Mesenchymal stem cell (in vitro differentiated cells and primary cell): ENCODE measurements around the gene RBAK.
"Not testable (repeated sequence)": the region's sequence is repeated elsewhere in the genome, so short reads cannot be mapped to it uniquely, and the experiment has no call there.

Source experiments
- DNase-seq: peaks from one replicate; pipeline ENCODE4 v3.0.0-alpha.2; 2013
- H2AFZ ChIP-seq: one replicate; pipeline ENCODE4 v1.6.1; 2013; ENCODE audit warnings: low read depth, mild to moderate bottlenecking, control low read depth, inconsistent platforms, low read length, moderate library complexity
- H2AK5ac ChIP-seq: 2 replicates; pipeline ENCODE4 v1.6.1; 2013; ENCODE audit warnings: low read length, moderate library complexity, mild to moderate bottlenecking, inconsistent platforms; ENCODE audit not compliant: severe bottlenecking
- H2BK120ac ChIP-seq: one replicate; pipeline ENCODE4 v1.6.1; 2013; ENCODE audit warnings: low read depth, mild to moderate bottlenecking, inconsistent platforms, low read length, moderate library complexity
- H2BK12ac ChIP-seq, 2 experiments: one replicate each; pipeline ENCODE4 v1.6.1; 2013; ENCODE audit warnings: inconsistent platforms in 2 of 2, low read length in 2 of 2, mild to moderate bottlenecking in 2 of 2, moderate library complexity in 2 of 2, control low read depth in 1 of 2
- H2BK15ac ChIP-seq: one replicate; pipeline ENCODE4 v1.6.1; 2013; ENCODE audit warnings: mild to moderate bottlenecking, low read depth, inconsistent platforms; ENCODE audit not compliant: poor library complexity, severe bottlenecking
- H2BK5ac ChIP-seq: 2 replicates; pipeline ENCODE4 v1.6.1; 2013; ENCODE audit warnings: low read depth, mild to moderate bottlenecking, low read length, control low read depth, inconsistent platforms; ENCODE audit not compliant: poor library complexity, severe bottlenecking
- H3K14ac ChIP-seq, 2 experiments: one replicate each; pipeline ENCODE4 v1.6.1; 2013; ENCODE audit warnings: inconsistent platforms in 2 of 2, low read length in 2 of 2, control low read depth in 1 of 2, mild to moderate bottlenecking in 1 of 2, moderate library complexity in 1 of 2
- H3K18ac ChIP-seq, 2 experiments: one replicate each; pipeline ENCODE4 v1.6.1; 2013; ENCODE audit warnings: inconsistent platforms in 2 of 2, low read length in 2 of 2, control low read depth in 1 of 2, low read depth in 1 of 2, mild to moderate bottlenecking in 1 of 2
- H3K23ac ChIP-seq, 2 experiments: one replicate each; pipeline ENCODE4 v1.6.1; 2013; ENCODE audit warnings: inconsistent platforms in 2 of 2, low read length in 2 of 2, mild to moderate bottlenecking in 2 of 2, moderate library complexity in 2 of 2, control low read depth in 1 of 2
- H3K27ac ChIP-seq: 2 replicates; pipeline ENCODE4 v1.5.1; 2013; ENCODE audit warnings: mild to moderate bottlenecking, moderate library complexity, low read length, control low read depth, inconsistent platforms; ENCODE audit not compliant: poor library complexity, severe bottlenecking
- H3K27me3 ChIP-seq, 2 experiments: 2 replicates each; pipeline versions ENCODE4 v1.6.1 to v1.7.0; 2013; ENCODE audit warnings: low read length in 2 of 2, mild to moderate bottlenecking in 2 of 2, moderate library complexity in 2 of 2, control low read depth in 1 of 2, inconsistent platforms in 1 of 2; ENCODE audit not compliant: control insufficient read depth in 1 of 2, insufficient read depth in 1 of 2
- H3K36me3 ChIP-seq, 2 experiments: 2 replicates each; pipeline versions ENCODE4 v1.6.1 to v1.7.0; 2013; ENCODE audit warnings: low read length in 2 of 2, control low read depth in 1 of 2, inconsistent platforms in 1 of 2, low read depth in 1 of 2, mild to moderate bottlenecking in 1 of 2; ENCODE audit not compliant: insufficient read depth in 2 of 2, control insufficient read depth in 1 of 2
- H3K4ac ChIP-seq, 2 experiments: one replicate each; pipeline ENCODE4 v1.6.1; 2013; ENCODE audit warnings: inconsistent platforms in 2 of 2, low read length in 2 of 2, mild to moderate bottlenecking in 2 of 2, moderate library complexity in 2 of 2, control low read depth in 1 of 2, low read depth in 1 of 2
- H3K4me1 ChIP-seq: 2 replicates; pipeline ENCODE4 v1.6.1; 2013; ENCODE audit warnings: low read depth, low read length, control low read depth; ENCODE audit not compliant: control insufficient read depth, insufficient read depth
- H3K4me2 ChIP-seq: 2 replicates; pipeline ENCODE4 v1.6.1; 2013; ENCODE audit warnings: low read length, mild to moderate bottlenecking, inconsistent platforms; ENCODE audit not compliant: poor library complexity, severe bottlenecking
- H3K4me3 ChIP-seq, 2 experiments: 2 replicates each; pipeline versions ENCODE4 v1.5.1 to v1.7.0; 2013; ENCODE audit warnings: low read length in 2 of 2, mild to moderate bottlenecking in 2 of 2, control low read depth in 1 of 2, low read depth in 1 of 2; ENCODE audit not compliant: insufficient read depth in 1 of 2
- H3K79me1 ChIP-seq: replicated peaks from 2 replicates; pipeline ENCODE4 v1.6.1; 2013; ENCODE audit warnings: mild to moderate bottlenecking, control low read depth, low read length, inconsistent platforms; ENCODE audit not compliant: poor library complexity, severe bottlenecking
- H3K9ac ChIP-seq: 2 replicates; pipeline ENCODE4 v1.7.0; 2013; ENCODE audit warnings: mild to moderate bottlenecking, low read length, moderate library complexity
- H3K9me3 ChIP-seq: 2 replicates; pipeline ENCODE4 v1.7.0; 2013; ENCODE audit warnings: mild to moderate bottlenecking, low read length; ENCODE audit not compliant: control insufficient read depth
- H4K8ac ChIP-seq: one replicate; pipeline ENCODE4 v1.6.1; 2013; ENCODE audit warnings: inconsistent platforms, mild to moderate bottlenecking, low read length, moderate library complexity
- H4K91ac ChIP-seq: one replicate; pipeline ENCODE4 v1.6.1; 2013; ENCODE audit warnings: mild to moderate bottlenecking, low read length, inconsistent platforms
- WGBS: methylation state at CpG from one replicate; pipeline ENCODE4 v1.1.7; 2013; ENCODE audit warnings: mixed read lengths; 5-methylcytosine and 5-hydroxymethylcytosine counted together

RBAK gene

DNA sequence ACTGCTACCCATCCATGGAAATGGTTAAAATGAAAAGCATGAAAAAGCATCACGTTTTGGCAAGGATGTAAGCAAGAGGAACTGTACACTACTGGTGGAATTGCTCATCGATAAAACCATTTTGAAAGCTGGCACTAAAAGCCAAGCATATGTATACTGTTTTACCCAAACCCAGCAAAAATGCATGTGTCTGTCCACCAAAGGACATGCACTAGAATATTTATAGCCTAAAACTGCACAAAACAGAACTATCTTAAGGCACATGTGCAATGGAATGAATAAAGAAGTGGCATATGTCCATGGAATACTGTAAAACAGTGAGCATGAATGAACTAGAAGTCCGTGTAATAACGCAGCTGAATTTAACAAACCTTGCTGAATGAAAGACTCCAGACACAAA lies 22.9 kb downstream of the RBAK start:
- Histone ChIP-seq H3K4me2 (no peak overlapping the region), H2AK5ac (no peak overlapping the region), H2BK120ac (no peak overlapping the region), H3K23ac (no peak overlapping the region), H3K4me1 (no peaks in the 10 kb centered on the region), H3K27ac (no peak overlapping the region), H2AFZ (no peak overlapping the region), H3K4ac (no peak overlapping the region), H3K36me3 (peaks cover 12 to 48% of the 10 kb centered on the region in 2 experiments), H3K18ac (no peak overlapping the region), H2BK12ac (no peak overlapping the region), H2BK15ac (no peak overlapping the region), H3K4me3 (peak overlapping the region in 1 of 2 experiments; percentile 75), H4K8ac (no peak overlapping the region), H3K14ac (no peak overlapping the region), H4K91ac (no peak overlapping the region), H2BK5ac (no peak overlapping the region), H3K79me1 (no peaks in the 10 kb centered on the region), H3K27me3 (peaks cover 0 to 14% of the 10 kb centered on the region in 2 experiments), H3K9ac (no peak overlapping the region), H3K9me3 (peaks cover 69% of the 10 kb centered on the region)
- DNase-seq: no peak
- 94% methylated on average over 4 of the region's 4 CpGs for WGBS

DNA sequence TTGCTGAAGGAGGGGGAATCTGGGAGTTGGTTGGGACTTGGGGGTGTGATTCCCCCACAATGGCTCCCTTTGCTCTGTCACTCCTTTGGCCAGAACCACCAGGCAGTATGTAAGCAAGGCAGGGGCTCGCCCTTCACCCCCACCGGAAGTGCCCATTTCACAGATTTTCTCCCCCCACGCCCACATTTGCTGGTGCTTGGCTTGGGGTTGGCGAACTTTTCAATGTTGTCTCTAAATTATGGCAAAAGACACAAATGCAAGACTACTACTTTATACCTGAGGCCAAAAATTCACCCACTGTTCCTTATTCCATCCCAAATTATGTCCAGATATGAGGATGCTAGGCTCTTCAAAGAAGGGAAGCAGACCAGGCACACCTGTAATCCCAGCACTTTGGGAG lies 24.5 kb downstream of the RBAK start:
- Histone ChIP-seq H2BK120ac (no peak overlapping the region), H3K4me1 (no peaks in the 10 kb centered on the region), H2BK5ac (no peak overlapping the region), H2BK12ac (no peak overlapping the region), H3K4ac (no peak overlapping the region), H4K91ac (no peak overlapping the region), H4K8ac (no peak overlapping the region), H2AK5ac (no peak overlapping the region), H3K79me1 (no peaks in the 10 kb centered on the region), H3K4me3 (no peak overlapping the region), H3K27ac (no peak overlapping the region), H3K36me3 (peaks cover 6 to 31% of the 10 kb centered on the region in 2 experiments), H3K18ac (no peak overlapping the region), H3K9ac (no peak overlapping the region), H2AFZ (no peak overlapping the region), H2BK15ac (no peak overlapping the region), H3K4me2 (peak overlapping the region; percentile 8), H3K9me3 (peaks cover 52% of the 10 kb centered on the region), H3K27me3 (peaks cover 0 to 17% of the 10 kb centered on the region in 2 experiments), H3K23ac (no peak overlapping the region), H3K14ac (no peak overlapping the region)
- WGBS: 96% methylated on average over 4 of the region's 4 CpGs
- DNase-seq: no peak

DNA sequence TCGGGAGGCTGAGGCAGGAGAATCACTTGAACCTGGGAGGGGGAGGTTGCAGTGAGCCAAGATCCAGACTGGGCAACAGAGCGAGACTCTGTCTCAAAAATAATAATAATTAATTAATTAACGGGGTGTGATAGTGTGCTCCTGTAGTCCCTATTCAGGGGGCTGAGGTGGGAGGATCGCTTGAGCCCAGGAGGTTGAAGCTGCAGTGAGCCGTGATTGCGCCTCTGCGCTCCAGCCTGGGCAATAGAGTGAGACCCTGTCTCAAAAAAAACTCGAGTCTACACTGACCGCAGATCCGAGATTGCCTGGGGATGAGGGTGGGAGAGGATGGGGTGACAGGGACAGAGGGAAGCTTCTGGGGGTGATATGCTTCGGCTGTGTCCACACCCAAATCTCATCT lies 29.5 kb downstream of the RBAK start:
- H3K79me1 ChIP-seq, H4K8ac ChIP-seq, H3K4me3 ChIP-seq, H3K14ac ChIP-seq, H2BK12ac ChIP-seq, H2AK5ac ChIP-seq, H3K36me3 ChIP-seq, H3K9ac ChIP-seq, H2BK15ac ChIP-seq, DNase-seq, H3K4me2 ChIP-seq, H2AFZ ChIP-seq, H3K23ac ChIP-seq, H3K4ac ChIP-seq, H2BK5ac ChIP-seq, H3K27ac ChIP-seq, H2BK120ac ChIP-seq, H3K4me1 ChIP-seq, H3K9me3 ChIP-seq, H4K91ac ChIP-seq, H3K18ac ChIP-seq: not testable (repeated sequence)
- WGBS: 90% methylated on average over 10 of the region's 11 CpGs
- H3K27me3 ChIP-seq: peaks cover 0 to 17% of the 10 kb centered on the region in 2 experiments

DNA sequence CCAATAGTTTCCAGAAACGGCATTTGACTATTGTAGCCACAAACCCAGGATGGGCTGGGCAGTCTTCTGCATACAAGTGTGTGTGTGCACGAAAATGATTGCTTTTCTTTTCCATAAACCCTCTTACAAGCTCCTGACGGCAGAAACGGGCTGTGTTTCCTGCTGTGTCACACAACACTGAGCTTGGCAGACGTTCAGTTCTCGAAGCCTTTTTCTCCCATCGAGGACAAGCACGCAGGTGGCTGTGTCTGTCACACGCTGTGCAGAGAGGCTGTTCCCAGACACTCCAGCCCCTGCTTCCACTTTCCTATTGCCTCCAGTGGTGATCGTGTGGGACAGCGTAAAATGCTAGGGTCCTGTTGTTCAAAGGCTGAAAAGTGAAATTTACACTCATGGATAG lies 32.1 kb downstream of the RBAK start:
- H2AFZ ChIP-seq: no peak overlapping the region
- H4K8ac ChIP-seq: no peak overlapping the region

More for the DNA sequence above, 32.1 kb downstream of the RBAK start:
- Histone ChIP-seq H3K23ac (no peak overlapping the region), H3K4me1 (no peaks in the 10 kb centered on the region), H4K91ac (no peak overlapping the region), H2BK5ac (no peak overlapping the region), H3K9me3 (no peaks in the 10 kb centered on the region), H2BK120ac (no peak overlapping the region), H3K4me3 (no peak overlapping the region), H2BK12ac (no peak overlapping the region), H3K14ac (no peak overlapping the region), H3K79me1 (no peaks in the 10 kb centered on the region), H3K36me3 (no peaks in the 10 kb centered on the region), H3K27ac (no peak overlapping the region), H3K4ac (no peak overlapping the region), H3K9ac (no peak overlapping the region), H2AK5ac (no peak overlapping the region), H3K27me3 (peaks cover under 1 to 13% of the 10 kb centered on the region in 2 experiments), H3K4me2 (no peak overlapping the region), H2BK15ac (no peak overlapping the region), H3K18ac (no peak overlapping the region)
- DNase-seq: no peak
- WGBS: 84% methylated on average over 11 of the region's 11 CpGs
